CD4-positive, alpha-beta T cell treated with Interleukin-4 for 4 hours (primary cell): Measurements from ENCODE around the gene HIVEP3.

ENCODE experiments used
- DNase-seq: peaks from one replicate; pipeline ENCODE4 v3.0.0-alpha.2; 2020

Gene HIVEP3

GRCh38 chr1:41891199-41891896 is 27.4 kb downstream of the HIVEP3 start:
- peak; percentile 77 for DNase-seq

DNA sequence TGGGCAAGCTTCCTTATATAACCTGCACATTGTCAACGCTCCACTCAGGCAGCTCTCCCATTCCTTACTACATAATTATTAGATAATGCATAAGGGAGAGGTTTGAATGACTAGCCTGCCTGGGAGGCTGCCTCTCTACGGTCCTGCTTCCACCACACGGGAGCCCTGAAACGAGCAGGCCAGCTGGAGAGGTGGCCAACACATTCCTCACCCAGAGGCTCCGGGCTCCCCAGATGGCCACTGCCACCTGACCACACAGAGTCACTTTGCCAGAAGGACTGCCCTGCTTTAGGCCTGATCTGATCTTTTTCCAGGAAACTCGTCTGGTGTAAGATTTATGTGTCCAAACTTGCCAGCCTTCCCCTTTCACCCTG is 27.9 kb downstream of the HIVEP3 start:
- DNase-seq: no peak

DNA sequence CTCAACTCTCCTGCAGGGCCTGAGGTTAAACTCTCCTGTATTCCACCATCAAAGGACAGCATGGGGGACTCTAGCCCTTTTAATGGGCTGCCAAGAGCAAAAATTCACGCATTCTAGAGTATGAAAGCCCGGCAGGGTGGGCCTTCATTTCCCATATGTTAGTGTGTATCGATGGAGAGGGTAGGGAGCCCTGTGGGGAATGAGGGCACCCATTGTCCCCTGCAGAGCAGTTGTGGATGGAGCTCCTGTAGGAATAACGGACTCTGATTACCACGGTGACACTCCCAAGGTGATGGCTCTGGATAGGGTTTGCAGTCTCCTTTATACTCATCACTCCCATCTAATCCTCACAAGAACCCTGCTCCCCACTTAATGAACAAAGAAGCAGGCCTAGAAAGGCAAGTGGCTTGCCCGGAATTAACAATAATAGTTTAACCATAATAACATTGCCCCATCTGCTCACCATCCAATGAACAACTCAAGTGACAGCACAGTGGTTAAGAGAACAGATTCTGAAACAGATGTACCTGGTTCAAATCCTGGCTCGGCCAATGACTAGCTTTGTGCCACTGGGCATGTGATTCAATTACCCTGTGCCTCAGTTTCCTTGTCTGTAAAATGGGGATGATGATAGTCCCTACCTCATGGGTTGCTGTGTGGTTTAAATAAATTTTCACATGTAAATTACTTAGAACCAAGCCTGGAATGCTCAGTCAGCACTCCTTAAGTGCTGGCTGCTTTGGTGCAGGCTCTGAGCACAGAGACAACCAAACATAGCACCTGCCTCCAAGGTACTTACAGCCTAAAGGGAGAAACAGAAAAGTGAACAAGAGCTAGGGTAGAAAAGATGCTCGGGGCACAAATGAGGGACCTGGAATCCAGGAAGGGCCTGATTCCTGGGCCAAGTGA is 29.0 kb downstream of the HIVEP3 start:
- no peak for DNase-seq

- peak; percentile 24 for DNase-seq
These were observed 30.0 kb downstream of the HIVEP3 start for GRCh38 chr1:41888756-41889155.

GRCh38 chr1:41887365-41887764 is 31.4 kb downstream of the HIVEP3 start:
- DNase-seq: no peak

DNA sequence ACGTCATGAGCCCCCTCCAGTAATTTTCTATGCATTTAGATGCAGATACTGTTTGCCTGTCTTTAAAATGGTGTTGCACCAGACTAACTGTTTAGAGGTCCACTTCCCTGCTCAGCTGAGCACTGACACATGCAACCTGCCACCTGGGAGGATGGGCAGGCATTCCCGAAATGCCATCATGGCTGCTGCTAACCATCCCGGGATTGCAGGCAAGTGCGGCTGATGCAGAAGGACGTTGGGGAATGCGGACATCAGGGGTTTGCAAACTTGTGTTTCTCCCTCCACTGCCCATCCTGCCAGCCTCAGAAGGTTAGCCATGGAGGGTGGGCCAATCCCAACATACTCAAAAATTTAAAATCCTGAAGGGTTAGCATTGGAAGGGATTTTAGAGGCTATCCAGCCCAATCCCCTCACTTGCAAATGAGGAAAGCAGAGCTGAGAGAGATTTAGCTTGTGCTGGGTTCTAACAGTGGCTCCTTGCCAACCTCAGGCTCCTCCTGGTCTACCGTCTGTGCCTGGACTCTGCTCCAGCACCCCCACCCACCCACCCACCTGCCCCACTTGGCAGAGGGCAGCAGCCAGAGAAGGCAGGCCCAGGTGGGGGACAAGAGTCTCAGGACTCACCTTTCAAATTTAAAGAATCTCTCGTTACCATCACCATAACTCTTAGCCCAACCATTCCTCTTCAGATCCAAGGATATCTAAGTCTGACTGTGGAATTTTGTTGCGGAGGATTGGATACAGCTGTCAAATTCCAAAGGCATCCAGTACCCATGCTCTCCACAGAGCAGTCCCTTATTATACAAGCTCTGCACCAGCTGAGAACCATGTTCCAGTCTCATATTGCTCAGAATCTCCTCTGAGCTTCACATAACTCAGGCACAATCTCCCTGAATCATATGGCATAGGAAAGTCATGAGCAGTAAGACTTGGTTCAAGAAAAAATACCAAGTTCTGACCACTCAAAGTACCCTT is 34.2 kb downstream of the HIVEP3 start:
- no peak for DNase-seq

DNA sequence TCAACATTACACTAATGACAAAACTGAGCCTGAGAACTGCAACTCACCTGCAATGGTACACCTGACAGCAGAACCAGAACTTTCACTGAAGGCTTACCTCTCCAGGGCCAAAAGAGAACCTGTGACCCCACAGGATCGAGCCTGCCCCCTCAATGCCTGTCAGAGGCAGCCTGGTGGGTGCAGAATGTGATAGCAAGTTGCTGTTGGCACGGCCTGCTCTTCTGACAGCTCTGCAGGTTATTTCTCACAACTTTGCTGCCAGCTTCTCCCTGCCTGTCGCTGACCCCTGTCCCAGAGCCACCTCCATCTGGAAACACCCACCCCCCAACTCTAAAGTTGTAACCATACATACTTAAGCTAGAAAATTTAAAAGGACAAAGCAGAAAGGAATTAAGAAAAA is 35.2 kb downstream of the HIVEP3 start:
- no peak for DNase-seq

DNA sequence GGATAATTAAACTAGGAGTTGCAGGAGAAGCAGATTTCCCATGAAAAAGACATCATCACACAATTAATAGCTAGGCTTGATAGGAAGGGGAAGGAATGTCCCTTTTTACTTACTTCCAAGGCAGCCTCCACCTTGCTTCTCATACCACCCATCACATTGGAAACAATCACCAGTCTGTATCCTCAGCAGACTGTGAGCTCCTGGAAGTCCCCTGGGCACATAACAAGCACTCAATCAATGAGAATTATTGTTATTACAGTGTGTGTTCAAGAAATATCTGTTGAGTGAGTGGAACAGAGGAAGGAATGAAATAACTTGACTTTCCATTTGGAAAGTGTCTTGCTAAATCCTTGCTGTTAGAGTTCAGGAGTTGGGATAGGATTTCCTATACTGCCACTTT is 36.2 kb downstream of the HIVEP3 start:
- DNase-seq: no peak

- DNase-seq: no peak
These were observed 36.6 kb downstream of the HIVEP3 start for GRCh38 chr1:41882068-41882477.

DNA sequence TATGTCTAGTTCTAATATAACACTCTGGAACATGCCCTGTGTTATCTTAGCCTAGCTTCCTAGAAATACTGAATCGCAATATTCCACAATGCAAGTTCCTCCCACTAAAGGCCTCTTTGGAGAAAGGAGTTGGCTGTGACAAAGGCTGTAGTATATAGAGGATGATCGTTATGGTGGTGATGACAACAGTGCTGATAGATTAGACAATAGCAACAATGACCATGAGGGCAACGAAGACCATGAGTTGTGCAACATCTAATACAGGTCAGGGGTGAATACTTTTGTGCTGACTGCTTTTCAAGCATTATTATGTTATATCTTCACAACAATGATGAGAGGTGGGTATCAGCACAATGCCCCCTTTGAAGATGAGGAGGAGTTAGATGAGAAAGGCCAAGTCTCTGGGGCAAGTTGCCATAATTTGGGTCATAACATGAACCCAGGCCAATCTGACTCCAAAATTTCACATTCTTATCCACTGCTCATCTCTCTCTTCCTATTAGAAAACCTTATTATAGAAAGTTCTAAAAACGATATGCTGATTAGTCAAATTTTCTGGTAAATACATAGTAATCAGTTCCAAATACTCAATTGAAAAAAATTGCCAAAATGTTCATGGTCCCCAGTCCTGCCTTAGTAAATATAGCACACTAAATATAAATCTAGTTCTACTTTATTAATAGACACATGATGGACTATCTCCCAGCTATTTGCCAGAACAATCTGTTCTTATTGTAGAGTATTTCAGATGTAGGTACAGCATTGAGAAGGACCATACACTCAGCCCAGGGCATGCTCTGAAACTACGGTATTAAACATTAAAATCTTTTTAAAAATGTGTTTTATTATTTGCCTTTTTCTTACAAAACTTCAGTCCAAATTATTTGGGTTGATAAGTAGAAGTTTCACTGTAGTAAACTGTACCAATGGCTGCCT is 37.5 kb downstream of the HIVEP3 start:
- no peak for DNase-seq

DNA sequence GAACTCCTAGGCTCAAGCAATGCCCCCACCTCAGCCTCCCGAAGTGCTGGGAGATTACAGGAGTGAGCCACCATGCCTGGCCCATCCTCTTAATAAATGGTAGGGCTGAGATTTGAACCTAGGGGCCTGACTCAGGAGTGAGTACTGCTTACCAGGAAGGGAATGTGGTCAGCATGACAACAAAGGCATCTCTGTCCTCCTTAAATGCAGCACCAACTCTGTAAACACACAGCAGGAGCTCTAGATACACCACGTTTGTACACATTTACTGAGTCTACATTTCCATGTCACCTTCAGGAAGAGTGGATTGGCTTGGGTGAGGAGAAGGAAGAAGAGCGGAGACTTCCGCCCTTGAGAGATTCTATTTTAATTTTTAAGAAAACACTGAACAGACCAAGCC is 38.5 kb downstream of the HIVEP3 start:
- no peak for DNase-seq

DNA sequence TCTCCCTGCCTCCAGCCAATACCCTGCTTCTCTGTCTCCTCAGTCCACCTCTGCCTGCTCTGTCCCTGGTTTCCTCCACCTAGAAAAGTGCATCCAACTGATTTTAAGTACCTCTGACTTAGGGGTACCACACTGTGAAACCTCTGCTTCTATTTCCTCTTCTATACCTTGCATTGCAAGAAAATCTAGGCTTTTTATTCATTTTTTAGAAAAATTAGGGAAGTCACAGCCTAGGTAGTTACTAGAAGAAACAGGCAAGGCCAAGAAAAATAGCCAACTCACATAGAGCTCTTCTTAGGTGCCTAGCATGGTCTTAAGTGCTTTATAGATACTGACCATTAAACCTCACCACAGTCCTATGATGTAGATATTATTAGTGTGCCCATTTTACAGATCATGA is 39.1 kb downstream of the HIVEP3 start:
- no peak for DNase-seq

DNA sequence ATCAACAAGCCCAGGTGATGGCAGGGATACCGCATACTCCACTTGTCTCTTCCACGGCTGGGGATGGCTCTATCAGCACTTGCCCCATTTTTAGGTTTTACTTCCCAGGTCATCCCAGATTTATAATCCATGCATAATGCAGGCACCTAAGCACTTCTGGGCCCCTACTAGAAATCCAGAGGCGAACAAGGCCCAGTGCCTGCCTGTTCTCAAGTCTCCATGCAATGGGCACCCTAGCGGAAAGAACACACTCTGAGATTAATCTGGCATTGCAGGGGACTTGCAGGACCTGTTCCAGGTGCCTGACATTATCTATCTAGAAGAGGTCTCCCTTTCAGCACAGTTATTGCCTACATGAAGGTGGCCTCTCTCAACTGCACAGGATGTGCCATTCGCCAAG is 39.8 kb downstream of the HIVEP3 start:
- DNase-seq: no peak

GRCh38 chr1:41878495-41878894 is 40.2 kb downstream of the HIVEP3 start:
- no peak for DNase-seq

GRCh38 chr1:41876576-41877445 is 41.9 kb downstream of the HIVEP3 start:
- no peak for DNase-seq

GRCh38 chr1:41875487-41875886 is 43.2 kb downstream of the HIVEP3 start:
- no peak for DNase-seq

DNA sequence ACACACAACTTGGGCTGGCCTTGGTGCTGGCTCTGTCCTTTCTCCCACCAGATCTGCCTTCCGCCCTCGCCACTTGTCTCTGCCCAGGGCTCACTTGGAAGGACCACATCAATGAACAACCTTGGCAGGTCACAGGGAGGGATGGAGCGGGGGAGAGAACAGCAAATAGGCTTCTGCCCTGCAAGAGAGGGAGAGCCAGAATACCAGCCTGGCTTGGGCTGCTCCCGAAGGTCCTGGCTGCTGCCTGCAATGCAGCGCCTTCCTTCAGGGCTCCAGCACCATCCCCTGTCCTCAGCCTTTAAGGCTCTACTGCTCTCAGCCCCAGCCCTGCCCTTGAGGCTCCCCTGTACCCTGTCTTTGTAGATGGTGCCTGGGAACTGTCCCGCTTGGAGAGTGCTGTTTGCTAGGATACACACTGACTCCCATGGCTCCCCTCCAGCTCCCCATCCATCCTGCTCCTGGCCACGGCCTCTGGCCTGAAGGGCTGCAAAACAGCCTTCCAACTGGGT is 43.8 kb downstream of the HIVEP3 start:
- no peak for DNase-seq

- DNase-seq: no peak
These were observed 44.5 kb downstream of the HIVEP3 start for GRCh38 chr1:41874151-41874719.

DNA sequence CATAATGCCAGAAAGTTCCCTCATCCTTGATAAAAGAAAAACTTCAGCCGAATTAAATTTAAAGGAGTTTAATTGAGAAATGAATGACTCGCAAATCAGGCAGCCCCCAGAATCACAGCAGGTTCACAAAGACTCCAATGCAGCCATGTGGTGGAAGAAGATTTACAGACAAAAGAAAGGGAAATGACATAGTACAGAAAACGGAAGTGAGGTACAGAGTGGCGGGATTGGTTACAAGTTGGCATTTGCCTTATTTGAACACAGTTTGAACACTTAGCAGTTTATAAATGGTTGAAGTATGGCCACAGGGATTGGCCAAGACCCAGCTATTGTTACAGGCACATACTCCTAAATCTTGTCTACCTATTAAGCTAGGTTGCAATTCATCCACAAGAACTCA is 46.6 kb downstream of the HIVEP3 start:
- DNase-seq: no peak

DNA sequence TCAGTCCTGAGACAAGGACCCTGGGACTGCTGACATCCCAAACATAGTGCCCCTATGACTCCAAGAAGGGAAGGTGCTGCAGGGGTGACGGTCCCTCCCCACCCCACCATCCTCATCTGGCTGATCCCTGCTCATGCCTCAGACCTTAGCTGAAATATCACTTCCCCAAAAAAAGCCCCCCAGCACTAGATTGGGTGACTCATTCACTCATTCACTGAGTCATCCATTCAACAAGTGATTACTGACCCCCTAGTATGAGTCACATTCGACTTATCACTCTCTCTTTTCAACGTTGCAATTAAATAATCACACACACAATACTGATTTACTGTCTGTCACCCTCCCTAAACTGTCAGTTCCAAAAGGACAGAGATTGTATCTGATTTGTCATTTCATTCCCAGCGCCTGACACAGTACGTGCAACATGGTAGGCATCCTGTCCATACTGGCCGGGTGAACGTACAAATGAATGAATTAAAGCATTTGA is 48.6 kb downstream of the HIVEP3 start:
- DNase-seq: peak; percentile 41
